HG02588 (cell line): ENCODE data around the gene GLI3.

Experiments
- ATAC-seq: cut with Tn5 transposase; IDR thresholded peaks from one replicate; pipeline ENCODE4 v1.9.1; 2021; ENCODE audit warnings: mild to moderate bottlenecking, moderate library complexity; ENCODE audit not compliant: unreplicated experiment

Gene GLI3

GRCh38 chr7:42085531-42085930 lies 151.5 kb downstream of the GLI3 start:
- no peak for ATAC-seq

- no peak for ATAC-seq
These were observed 152.7 kb downstream of the GLI3 start for GRCh38 chr7:42084263-42084662.

GRCh38 chr7:42083284-42083683 lies 153.7 kb downstream of the GLI3 start:
- ATAC-seq: no peak

- no peak for ATAC-seq
These were observed 154.9 kb downstream of the GLI3 start for GRCh38 chr7:42082144-42082543.

- ATAC-seq: no peak
These were observed 155.3 kb downstream of the GLI3 start for GRCh38 chr7:42081671-42082070.

- ATAC-seq: no peak
These were observed 156.0 kb downstream of the GLI3 start for GRCh38 chr7:42080841-42081586.

GRCh38 chr7:42077271-42078135 lies 159.5 kb downstream of the GLI3 start:
- ATAC-seq: no peak

- no peak for ATAC-seq
These were observed 160.1 kb downstream of the GLI3 start for GRCh38 chr7:42076870-42077269.

GRCh38 chr7:42075418-42075817 lies 161.6 kb downstream of the GLI3 start:
- ATAC-seq: no peak

GRCh38 chr7:42074076-42074475 lies 162.9 kb downstream of the GLI3 start:
- ATAC-seq: no peak

GRCh38 chr7:42071372-42072261 lies 165.4 kb downstream of the GLI3 start:
- no peak for ATAC-seq

GRCh38 chr7:42070068-42070467 lies 166.9 kb downstream of the GLI3 start:
- no peak for ATAC-seq

GRCh38 chr7:42069590-42069989 lies 167.4 kb downstream of the GLI3 start:
- ATAC-seq: no peak

GRCh38 chr7:42068554-42069280 lies 168.3 kb downstream of the GLI3 start:
- ATAC-seq: no peak

- ATAC-seq: no peak
These were observed 171.1 kb downstream of the GLI3 start for GRCh38 chr7:42065942-42066341.

- ATAC-seq: no peak
These were observed 172.0 kb downstream of the GLI3 start for GRCh38 chr7:42065015-42065414.

GRCh38 chr7:42064534-42064933 lies 172.5 kb downstream of the GLI3 start:
- no peak for ATAC-seq

GRCh38 chr7:42059275-42059674 lies 177.7 kb downstream of the GLI3 start:
- no peak for ATAC-seq

GRCh38 chr7:42057331-42057730 lies 179.7 kb downstream of the GLI3 start:
- ATAC-seq: no peak

- no peak for ATAC-seq
These were observed 181.8 kb downstream of the GLI3 start for GRCh38 chr7:42055171-42055570.
